Adipocyte (in vitro differentiated cells): Measurements from ENCODE around the gene FRMD3.

Source experiments
- DNase-seq: peaks from one replicate; pipeline ENCODE4 v3.0.0-alpha.2; 2015; ENCODE audit warnings: low read depth
- H3K27me3 ChIP-seq: replicated peaks from 2 replicates; pipeline ENCODE4 v1.7.0; 2013; ENCODE audit warnings: mild to moderate bottlenecking, low read length, moderate library complexity; ENCODE audit not compliant: control insufficient read depth, insufficient read depth
- H3K36me3 ChIP-seq: 2 replicates; pipeline ENCODE4 v1.7.0; 2013; ENCODE audit warnings: low read length, mild to moderate bottlenecking, moderate library complexity; ENCODE audit not compliant: control insufficient read depth, insufficient read depth, severe bottlenecking
- H3K4me1 ChIP-seq: 2 replicates; pipeline ENCODE4 v1.7.0; 2013; ENCODE audit warnings: mild to moderate bottlenecking, low read length, moderate library complexity; ENCODE audit not compliant: control insufficient read depth, insufficient read depth
- H3K4me3 ChIP-seq: 2 replicates; pipeline ENCODE4 v1.7.0; 2013; ENCODE audit warnings: mild to moderate bottlenecking, low read length, moderate library complexity
- H3K9ac ChIP-seq: 2 replicates; pipeline ENCODE4 v1.7.0; 2013; ENCODE audit warnings: mild to moderate bottlenecking, low read length, moderate library complexity
- H3K9me3 ChIP-seq: 2 replicates; pipeline ENCODE4 v1.7.0; 2013; ENCODE audit warnings: mild to moderate bottlenecking, low read length, moderate library complexity; ENCODE audit not compliant: control insufficient read depth

FRMD3 gene

GRCh38 chr9:83433846-83434245, 104.4 kb downstream of the FRMD3 start:
- no peaks in the 10 kb centered on the region for H3K36me3 ChIP-seq
- peaks cover 20% of the 10 kb centered on the region for H3K4me1 ChIP-seq
- no peak overlapping the region for H3K4me3 ChIP-seq
- DNase-seq, result no peak
- no peaks in the 10 kb centered on the region for H3K9me3 ChIP-seq
- no peak overlapping the region for H3K9ac ChIP-seq
- no peaks in the 10 kb centered on the region for H3K27me3 ChIP-seq

- Histone ChIP-seq H3K9me3 (no peaks in the 10 kb centered on the region), H3K9ac (no peak overlapping the region), H3K27me3 (no peaks in the 10 kb centered on the region), H3K4me1 (peaks cover 20% of the 10 kb centered on the region), H3K4me3 (no peak overlapping the region), H3K36me3 (no peaks in the 10 kb centered on the region)
- DNase-seq, result no peak
Measured at GRCh38 chr9:83432877-83433550, 105.2 kb downstream of the FRMD3 start.

GRCh38 chr9:83432104-83432627, 106.0 kb downstream of the FRMD3 start:
- H3K27me3 ChIP-seq, result no peaks in the 10 kb centered on the region
- H3K9me3 ChIP-seq, result no peaks in the 10 kb centered on the region
- H3K4me1 ChIP-seq, result peaks cover 20% of the 10 kb centered on the region
- H3K4me3 ChIP-seq, result no peak overlapping the region
- DNase-seq, result peak; percentile 72
- no peak overlapping the region for H3K9ac ChIP-seq
- H3K36me3 ChIP-seq, result no peaks in the 10 kb centered on the region

- Histone ChIP-seq H3K27me3 (no peaks in the 10 kb centered on the region), H3K4me3 (no peak overlapping the region), H3K9me3 (no peaks in the 10 kb centered on the region), H3K4me1 (peaks cover 20% of the 10 kb centered on the region), H3K36me3 (no peaks in the 10 kb centered on the region), H3K9ac (no peak overlapping the region)
- peak; percentile 31 for DNase-seq
Measured at GRCh38 chr9:83431101-83432060, 106.8 kb downstream of the FRMD3 start.

- no peak overlapping the region for H3K4me3 ChIP-seq
- H3K4me1 ChIP-seq, result peaks cover 20% of the 10 kb centered on the region
- peak; percentile 10 for DNase-seq
- no peaks in the 10 kb centered on the region for H3K27me3 ChIP-seq
- no peak overlapping the region for H3K9ac ChIP-seq
- H3K36me3 ChIP-seq, result no peaks in the 10 kb centered on the region
- H3K9me3 ChIP-seq, result no peaks in the 10 kb centered on the region
Measured at GRCh38 chr9:83430681-83431080, 107.5 kb downstream of the FRMD3 start.

GRCh38 chr9:83429229-83429628, 109.0 kb downstream of the FRMD3 start:
- no peaks in the 10 kb centered on the region for H3K27me3 ChIP-seq
- peaks cover 20% of the 10 kb centered on the region for H3K4me1 ChIP-seq
- no peaks in the 10 kb centered on the region for H3K9me3 ChIP-seq
- no peak overlapping the region for H3K9ac ChIP-seq
- no peak overlapping the region for H3K4me3 ChIP-seq
- DNase-seq, result no peak
- H3K36me3 ChIP-seq, result no peaks in the 10 kb centered on the region

GRCh38 chr9:83425240-83425639, 113.0 kb downstream of the FRMD3 start:
- no peaks in the 10 kb centered on the region for H3K36me3 ChIP-seq
- H3K27me3 ChIP-seq, result no peaks in the 10 kb centered on the region
- no peaks in the 10 kb centered on the region for H3K9me3 ChIP-seq
- peaks cover 10% of the 10 kb centered on the region for H3K4me1 ChIP-seq
- no peak overlapping the region for H3K9ac ChIP-seq
- no peak overlapping the region for H3K4me3 ChIP-seq
- DNase-seq, result no peak

- Histone ChIP-seq H3K9me3 (no peaks in the 10 kb centered on the region), H3K27me3 (no peaks in the 10 kb centered on the region), H3K9ac (no peak overlapping the region), H3K36me3 (no peaks in the 10 kb centered on the region), H3K4me1 (peaks cover 10% of the 10 kb centered on the region), H3K4me3 (no peak overlapping the region)
- DNase-seq, result no peak
Measured at GRCh38 chr9:83424831-83425230, 113.4 kb downstream of the FRMD3 start.

GRCh38 chr9:83423815-83424707, 114.1 kb downstream of the FRMD3 start:
- Histone ChIP-seq H3K4me3 (no peak overlapping the region), H3K9me3 (no peaks in the 10 kb centered on the region), H3K27me3 (no peaks in the 10 kb centered on the region), H3K36me3 (no peaks in the 10 kb centered on the region), H3K9ac (no peak overlapping the region), H3K4me1 (peaks cover 10% of the 10 kb centered on the region)
- no peak for DNase-seq

GRCh38 chr9:83422527-83422926, 115.7 kb downstream of the FRMD3 start:
- no peak overlapping the region for H3K4me3 ChIP-seq
- H3K9ac ChIP-seq, result no peak overlapping the region

More at GRCh38 chr9:83422527-83422926, 115.7 kb downstream of the FRMD3 start:
- DNase-seq, result peak; percentile 57
- no peaks in the 10 kb centered on the region for H3K9me3 ChIP-seq
- no peaks in the 10 kb centered on the region for H3K36me3 ChIP-seq
- peaks cover 10% of the 10 kb centered on the region for H3K4me1 ChIP-seq
- H3K27me3 ChIP-seq, result no peaks in the 10 kb centered on the region
